Stimulated activated memory B cell treated with anti-CD40 and anti-IgM and Interleukin-4, amounts not matched to agents 10 μg/mL and 1 μg/mL and 100 μg/mL, for 72 hours (primary cell): ENCODE measurements around the gene RPLP1.
"Not testable (repeated sequence)": the region's sequence is repeated elsewhere in the genome, so short reads cannot be mapped to it uniquely, and the experiment has no call there.

Experiments used
- ATAC-seq: fragments of 150-1000 bp; cut with Tn5 transposase; 2 replicates; pipeline ENCODE4 v1.10.0; 2021
- H3K27ac Mint-ChIP-seq: one replicate; pipeline ENCODE4 v1.8.0; 2022; ENCODE audit warnings: mild to moderate bottlenecking, mixed read lengths
- H3K27me3 Mint-ChIP-seq: one replicate; pipeline ENCODE4 v1.8.0; 2022; ENCODE audit warnings: mixed read lengths
- H3K36me3 Mint-ChIP-seq: one replicate; pipeline ENCODE4 v1.8.0; 2022; ENCODE audit warnings: mixed read lengths
- H3K4me1 Mint-ChIP-seq: one replicate; pipeline ENCODE4 v1.8.0; 2022; ENCODE audit warnings: mixed read lengths
- H3K4me3 Mint-ChIP-seq: one replicate; pipeline ENCODE4 v1.8.0; 2022; ENCODE audit warnings: mild to moderate bottlenecking, moderate library complexity, mixed read lengths
- H3K9me3 Mint-ChIP-seq: one replicate; pipeline ENCODE4 v1.8.0; 2022; ENCODE audit warnings: mixed read lengths

The RPLP1 gene

GRCh38 chr15:69424001-69424400 is 28.6 kb upstream of the RPLP1 start:
- Mint-ChIP-seq H3K9me3 (no peaks in the 10 kb centered on the region), H3K36me3 (no peaks in the 10 kb centered on the region), H3K27me3 (no peaks in the 10 kb centered on the region), H3K4me3 (no peak overlapping the region), H3K4me1 (no peaks in the 10 kb centered on the region), H3K27ac (no peak overlapping the region)
- ATAC-seq, result no peak

GRCh38 chr15:69424748-69425413 is 27.7 kb upstream of the RPLP1 start:
- no peaks in the 10 kb centered on the region for H3K9me3 Mint-ChIP-seq
- no peak for ATAC-seq
- no peak overlapping the region for H3K4me3 Mint-ChIP-seq
- H3K36me3 Mint-ChIP-seq, result no peaks in the 10 kb centered on the region
- H3K4me1 Mint-ChIP-seq, result no peaks in the 10 kb centered on the region
- H3K27ac Mint-ChIP-seq, result no peak overlapping the region
- no peaks in the 10 kb centered on the region for H3K27me3 Mint-ChIP-seq

- no peak overlapping the region for H3K4me3 Mint-ChIP-seq
- ATAC-seq, result no peak
- no peaks in the 10 kb centered on the region for H3K9me3 Mint-ChIP-seq
- peaks cover 5% of the 10 kb centered on the region for H3K36me3 Mint-ChIP-seq
- no peak overlapping the region for H3K27ac Mint-ChIP-seq
- no peaks in the 10 kb centered on the region for H3K27me3 Mint-ChIP-seq
- H3K4me1 Mint-ChIP-seq, result no peaks in the 10 kb centered on the region
Measured at GRCh38 chr15:69433831-69434230, 18.8 kb upstream of the RPLP1 start.

GRCh38 chr15:69434238-69434637 is 18.4 kb upstream of the RPLP1 start:
- H3K27me3 Mint-ChIP-seq, result no peaks in the 10 kb centered on the region
- no peak overlapping the region for H3K27ac Mint-ChIP-seq
- H3K36me3 Mint-ChIP-seq, result peaks cover 5% of the 10 kb centered on the region
- H3K4me3 Mint-ChIP-seq, result no peak overlapping the region
- ATAC-seq, result no peak
- no peaks in the 10 kb centered on the region for H3K9me3 Mint-ChIP-seq
- H3K4me1 Mint-ChIP-seq, result no peaks in the 10 kb centered on the region

GRCh38 chr15:69434679-69435078 is 17.9 kb upstream of the RPLP1 start:
- ATAC-seq, result no peak
- Mint-ChIP-seq H3K27me3 (no peaks in the 10 kb centered on the region), H3K4me1 (no peaks in the 10 kb centered on the region), H3K4me3 (no peak overlapping the region), H3K9me3 (no peaks in the 10 kb centered on the region), H3K27ac (no peak overlapping the region), H3K36me3 (peaks cover 5% of the 10 kb centered on the region)

- Mint-ChIP-seq H3K27ac (no peak overlapping the region), H3K36me3 (peaks cover 5% of the 10 kb centered on the region)
Measured at GRCh38 chr15:69435985-69436384, 16.6 kb upstream of the RPLP1 start.

GRCh38 chr15:69436951-69437350 is 15.7 kb upstream of the RPLP1 start:
- no peak for ATAC-seq
- Mint-ChIP-seq H3K4me3 (no peak overlapping the region), H3K4me1 (no peaks in the 10 kb centered on the region), H3K36me3 (peaks cover 5% of the 10 kb centered on the region), H3K27me3 (no peaks in the 10 kb centered on the region), H3K9me3 (no peaks in the 10 kb centered on the region), H3K27ac (no peak overlapping the region)

More at GRCh38 chr15:69435985-69436384, 16.6 kb upstream of the RPLP1 start:
- H3K27me3 Mint-ChIP-seq, result no peaks in the 10 kb centered on the region
- ATAC-seq, result no peak
- H3K9me3 Mint-ChIP-seq, result no peaks in the 10 kb centered on the region
- H3K4me3 Mint-ChIP-seq, result no peak overlapping the region
- no peaks in the 10 kb centered on the region for H3K4me1 Mint-ChIP-seq

- Mint-ChIP-seq H3K27ac (no peak overlapping the region), H3K4me3 (no peak overlapping the region), H3K27me3 (no peaks in the 10 kb centered on the region), H3K4me1 (peaks cover 8% of the 10 kb centered on the region), H3K36me3 (peaks cover 5% of the 10 kb centered on the region), H3K9me3 (no peaks in the 10 kb centered on the region)
- ATAC-seq, result no peak
Measured at GRCh38 chr15:69439623-69440022, 13.0 kb upstream of the RPLP1 start.

GRCh38 chr15:69443032-69443611 is 9.5 kb upstream of the RPLP1 start:
- Mint-ChIP-seq H3K9me3 (no peaks in the 10 kb centered on the region), H3K4me1 (peaks cover 8% of the 10 kb centered on the region), H3K27me3 (no peaks in the 10 kb centered on the region), H3K27ac (peak overlapping the region; percentile 75), H3K4me3 (no peak overlapping the region), H3K36me3 (no peaks in the 10 kb centered on the region)
- ATAC-seq, result peak; percentile 91

GRCh38 chr15:69444686-69445085 is 7.9 kb upstream of the RPLP1 start:
- Mint-ChIP-seq H3K27me3 (no peaks in the 10 kb centered on the region), H3K9me3 (no peaks in the 10 kb centered on the region), H3K27ac (no peak overlapping the region), H3K4me1 (peaks cover 8% of the 10 kb centered on the region), H3K36me3 (no peaks in the 10 kb centered on the region), H3K4me3 (no peak overlapping the region)
- ATAC-seq, result no peak

GRCh38 chr15:69446953-69447352 is 5.7 kb upstream of the RPLP1 start:
- ATAC-seq, result no peak
- Mint-ChIP-seq H3K4me1 (peaks cover 14% of the 10 kb centered on the region), H3K36me3 (no peaks in the 10 kb centered on the region), H3K4me3 (no peak overlapping the region), H3K9me3 (no peaks in the 10 kb centered on the region), H3K27me3 (no peaks in the 10 kb centered on the region), H3K27ac (no peak overlapping the region)

GRCh38 chr15:69450221-69450620 is 2.4 kb upstream of the RPLP1 start:
- H3K9me3 Mint-ChIP-seq, H3K27me3 Mint-ChIP-seq, H3K27ac Mint-ChIP-seq, ATAC-seq, H3K4me3 Mint-ChIP-seq: not testable (repeated sequence)
- peaks cover 31% of the 10 kb centered on the region for H3K4me1 Mint-ChIP-seq
- H3K36me3 Mint-ChIP-seq, result peaks cover 21% of the 10 kb centered on the region

- H3K9me3 Mint-ChIP-seq, result no peaks in the 10 kb centered on the region
- H3K36me3 Mint-ChIP-seq, result peaks cover 31% of the 10 kb centered on the region
- no peaks in the 10 kb centered on the region for H3K27me3 Mint-ChIP-seq
- ATAC-seq, result no peak
- no peak overlapping the region for H3K4me3 Mint-ChIP-seq
- H3K27ac Mint-ChIP-seq, result peak overlapping the region; percentile 99
- peaks cover 40% of the 10 kb centered on the region for H3K4me1 Mint-ChIP-seq
Measured at GRCh38 chr15:69450968-69451695, 1.5 kb upstream of the RPLP1 start.

- H3K27me3 Mint-ChIP-seq, result no peaks in the 10 kb centered on the region
- peak overlapping the region; percentile 99 for H3K27ac Mint-ChIP-seq
- no peaks in the 10 kb centered on the region for H3K9me3 Mint-ChIP-seq
- peaks cover 37% of the 10 kb centered on the region for H3K36me3 Mint-ChIP-seq
- ATAC-seq, result peak; percentile 62
- peaks cover 43% of the 10 kb centered on the region for H3K4me1 Mint-ChIP-seq
- H3K4me3 Mint-ChIP-seq, result peak overlapping the region; percentile 100
Measured at GRCh38 chr15:69451951-69452691, 497 bp upstream of the RPLP1 start.

GRCh38 chr15:69454953-69455352 is 2.3 kb downstream of the RPLP1 start:
- Mint-ChIP-seq H3K27me3 (no peaks in the 10 kb centered on the region), H3K27ac (peak overlapping the region; percentile 99), H3K9me3 (no peaks in the 10 kb centered on the region), H3K4me1 (peaks cover 43% of the 10 kb centered on the region), H3K4me3 (peak overlapping the region; percentile 100), H3K36me3 (peaks cover 37% of the 10 kb centered on the region)
- no peak for ATAC-seq
